HAP-1 (cell line): ENCODE results near the gene SMAD4.

ENCODE experiments used
- DNase-seq, 2 experiments: peaks; one replicate each; pipeline ENCODE4 v3.0.0-alpha.2; 2016 to 2020; ENCODE audit warnings: low spot score in 2 of 2
- H3K27me3 ChIP-seq: fragments of 250-450 bp; sonication (Bioruptor Pico); 2 replicates; pipeline ENCODE4 v1.5.1; 2020; ENCODE audit warnings: low read depth, mild to moderate bottlenecking, moderate library complexity
- H3K36me3 ChIP-seq: fragments of 250-450 bp; sonication (Bioruptor Pico); replicated peaks from 2 replicates; pipeline ENCODE4 v1.5.1; 2020; ENCODE audit warnings: mild to moderate bottlenecking
- H3K4me1 ChIP-seq: fragments of 250-450 bp; sonication (Bioruptor Pico); 2 replicates; pipeline ENCODE4 v1.5.1; 2020; ENCODE audit warnings: mild to moderate bottlenecking
- H3K4me3 ChIP-seq: fragments of 250-450 bp; sonication (Bioruptor Pico); 2 replicates; pipeline ENCODE4 v1.5.1; 2020; ENCODE audit warnings: mild to moderate bottlenecking, moderate library complexity
- H3K9me3 ChIP-seq: fragments of 250-450 bp; sonication (Bioruptor Pico); 2 replicates; pipeline ENCODE4 v1.5.1; 2020; ENCODE audit warnings: mild to moderate bottlenecking, moderate library complexity
- in situ Hi-C: fragments of 300-500 bp; cut with MboI; formaldehyde crosslinking; loops from 3 replicates; pipeline ENCODE4 v1.14.3; 2020; ENCODE audit warnings: low sequenced_read_pairs, inconsistent platforms, mixed read lengths

SMAD4 gene

DNA sequence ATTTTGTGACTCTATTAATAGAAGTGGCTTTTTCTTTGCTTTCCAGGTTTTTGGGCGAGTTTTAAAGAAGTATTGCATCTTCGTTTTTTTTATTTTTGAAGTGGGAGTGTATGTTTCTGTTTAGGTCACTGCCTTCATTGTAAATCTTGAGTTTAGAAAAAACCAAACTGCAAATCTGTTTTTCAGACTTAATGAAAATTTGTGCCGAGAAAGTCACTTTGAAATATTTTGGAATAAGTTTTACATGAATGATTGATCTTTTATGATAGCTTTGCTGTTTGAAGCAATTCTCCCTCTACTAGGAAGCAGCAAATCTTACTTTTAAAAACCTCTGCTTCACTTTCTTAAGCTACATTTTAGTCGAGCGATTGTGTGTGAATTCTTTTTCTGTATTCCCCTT, 2.2 kb downstream of the SMAD4 start:
- no peaks in the 10 kb centered on the region for H3K9me3 ChIP-seq
- in situ Hi-C loops: no loop called here
- peaks cover 36% of the 10 kb centered on the region for H3K4me1 ChIP-seq
- H3K4me3 ChIP-seq: peak overlapping the region; percentile 69
- H3K36me3 ChIP-seq: no peaks in the 10 kb centered on the region; the same call in 1 of the 2 replicates
- no peaks in the 10 kb centered on the region for H3K27me3 ChIP-seq
- no peak for DNase-seq

DNA sequence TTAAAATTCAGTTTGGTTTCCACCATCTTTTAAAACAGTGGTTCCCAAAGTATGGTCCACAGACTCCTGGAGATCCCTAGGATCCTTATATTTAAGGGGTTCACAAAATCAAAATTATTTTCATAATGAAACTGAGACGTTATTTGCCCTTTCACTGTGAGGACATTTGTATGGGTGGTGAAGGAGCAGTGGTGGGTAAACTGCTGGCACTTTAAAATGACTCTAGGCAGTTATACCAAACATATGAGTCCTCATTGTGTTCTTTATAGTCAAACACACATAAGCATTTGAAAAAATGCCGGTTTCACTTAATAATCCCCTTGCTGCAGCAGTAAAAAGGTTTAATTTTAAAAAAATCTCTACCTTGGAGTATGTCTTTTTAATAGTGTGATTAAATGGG, 7.2 kb downstream of the SMAD4 start:
- DNase-seq: no peak
- H3K4me1 ChIP-seq: peaks cover 26% of the 10 kb centered on the region
- H3K4me3 ChIP-seq: no peak overlapping the region
- in situ Hi-C loops: no loop called here
- no peaks in the 10 kb centered on the region for H3K27me3 ChIP-seq
- no peaks in the 10 kb centered on the region for H3K9me3 ChIP-seq
- no peaks in the 10 kb centered on the region; the same call in 1 of the 2 replicates for H3K36me3 ChIP-seq

DNA sequence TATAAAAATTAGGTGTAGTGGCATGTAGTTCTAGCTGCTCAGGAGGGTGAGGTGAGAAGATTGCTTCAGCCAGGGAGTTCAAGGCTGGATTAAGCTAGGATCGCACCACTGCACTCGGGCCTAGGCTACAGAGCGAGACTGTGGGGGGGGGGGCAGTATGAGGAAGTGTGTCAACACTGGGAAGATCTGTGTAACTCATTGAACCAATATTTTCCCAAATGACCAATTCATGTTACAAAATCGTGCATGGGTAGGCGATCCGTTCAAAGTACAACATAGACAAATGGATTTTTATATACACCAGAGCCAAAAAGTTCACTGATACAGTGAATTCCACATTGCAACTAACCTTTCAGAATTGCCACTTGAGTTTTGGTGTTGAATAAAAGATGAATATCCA, 8.1 kb downstream of the SMAD4 start:
- in situ Hi-C loops: no loop called here
- H3K4me3 ChIP-seq: no peak overlapping the region
- no peaks in the 10 kb centered on the region; the same call in 1 of the 2 replicates for H3K36me3 ChIP-seq
- no peaks in the 10 kb centered on the region for H3K27me3 ChIP-seq
- H3K4me1 ChIP-seq: peaks cover 24% of the 10 kb centered on the region
- DNase-seq: no peak
- H3K9me3 ChIP-seq: no peaks in the 10 kb centered on the region

DNA sequence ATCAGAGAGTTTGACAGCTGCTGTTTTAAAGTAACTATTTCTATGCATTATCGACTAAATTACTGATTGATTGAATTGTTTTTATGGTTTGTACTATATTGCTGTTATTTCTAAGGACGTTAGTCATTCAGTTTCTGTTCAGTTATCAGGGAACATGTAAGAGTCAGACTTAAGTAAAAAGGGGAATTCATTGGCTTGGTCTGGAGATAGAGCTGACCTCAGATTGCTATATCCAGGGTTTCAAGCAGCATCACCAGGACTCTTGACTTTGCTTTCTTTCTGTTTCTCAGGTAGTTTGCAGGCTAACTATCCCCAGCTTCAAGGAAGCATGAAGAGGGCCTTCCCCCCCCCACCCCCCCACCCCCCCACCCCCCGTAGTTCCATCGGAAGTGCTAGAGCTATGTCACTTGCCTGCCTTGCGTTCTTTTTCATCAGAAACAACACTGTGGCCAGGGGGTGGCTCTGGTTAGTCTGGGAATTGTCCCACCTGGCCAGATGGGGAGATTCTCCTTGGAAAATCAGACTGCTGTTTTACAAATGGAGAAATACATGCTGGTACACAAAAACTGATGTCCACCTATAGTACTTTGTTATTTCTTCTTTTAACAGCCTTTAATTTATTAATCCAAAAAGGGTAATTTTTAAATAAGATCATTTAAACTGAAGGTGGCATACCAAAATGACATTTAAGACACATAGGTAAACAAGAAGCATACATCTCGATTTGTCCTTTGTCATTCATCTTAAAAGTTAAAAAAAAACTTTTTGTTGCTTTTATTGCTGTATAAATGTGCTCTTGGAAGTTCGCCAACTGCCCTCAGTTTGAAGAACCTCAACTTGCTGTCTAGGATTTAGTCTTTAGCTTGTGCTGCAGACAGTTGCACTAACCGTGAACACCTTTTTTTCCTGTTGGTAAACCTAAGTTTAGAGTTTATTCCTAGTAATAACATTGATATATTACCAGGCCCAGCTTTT, 9.4 kb downstream of the SMAD4 start:
- no peak for DNase-seq
- peaks cover 32% of the 10 kb centered on the region for H3K4me1 ChIP-seq
- H3K36me3 ChIP-seq: no peaks in the 10 kb centered on the region; the same call in 1 of the 2 replicates
- no peaks in the 10 kb centered on the region for H3K9me3 ChIP-seq
- H3K27me3 ChIP-seq: no peaks in the 10 kb centered on the region
- in situ Hi-C loops: no loop called here
- H3K4me3 ChIP-seq: no peak overlapping the region

DNA sequence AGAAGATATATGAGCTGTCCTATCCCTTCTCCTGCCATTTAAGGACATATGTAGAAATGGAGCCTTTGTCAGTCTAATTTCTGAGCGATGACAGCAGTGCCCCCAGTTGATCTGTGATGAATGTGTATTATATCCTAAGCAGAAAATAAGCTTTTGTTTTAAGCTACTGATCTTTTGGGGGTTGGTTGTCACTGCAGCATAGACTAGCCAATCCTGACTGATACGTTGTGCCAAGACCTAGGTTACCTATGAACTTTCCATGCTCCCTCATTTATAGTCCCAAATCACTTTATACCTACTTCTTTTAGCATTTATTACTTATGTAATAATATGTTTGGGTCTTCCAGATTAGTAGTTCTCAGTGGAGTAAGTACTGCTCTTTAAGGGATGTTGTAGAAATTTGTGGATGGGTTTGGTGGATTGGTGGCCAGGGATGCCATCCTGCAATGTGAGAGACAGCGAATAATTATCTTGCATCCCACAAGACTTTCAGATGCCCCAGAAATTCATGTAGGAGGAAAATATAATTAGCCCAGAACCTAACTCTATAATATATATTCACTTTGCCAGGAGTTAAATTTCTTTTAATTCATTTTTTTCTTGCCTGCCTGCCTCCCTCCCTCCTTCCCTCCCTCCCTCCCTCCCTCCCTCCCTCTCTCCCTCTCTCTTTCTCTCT, 11.8 kb downstream of the SMAD4 start:
- no peak overlapping the region for H3K4me3 ChIP-seq
- H3K4me1 ChIP-seq: peaks cover 36% of the 10 kb centered on the region
- H3K9me3 ChIP-seq: no peaks in the 10 kb centered on the region
- in situ Hi-C loops: no loop called here
- no peak for DNase-seq
- no peaks in the 10 kb centered on the region for H3K27me3 ChIP-seq
- H3K36me3 ChIP-seq: no peaks in the 10 kb centered on the region

DNA sequence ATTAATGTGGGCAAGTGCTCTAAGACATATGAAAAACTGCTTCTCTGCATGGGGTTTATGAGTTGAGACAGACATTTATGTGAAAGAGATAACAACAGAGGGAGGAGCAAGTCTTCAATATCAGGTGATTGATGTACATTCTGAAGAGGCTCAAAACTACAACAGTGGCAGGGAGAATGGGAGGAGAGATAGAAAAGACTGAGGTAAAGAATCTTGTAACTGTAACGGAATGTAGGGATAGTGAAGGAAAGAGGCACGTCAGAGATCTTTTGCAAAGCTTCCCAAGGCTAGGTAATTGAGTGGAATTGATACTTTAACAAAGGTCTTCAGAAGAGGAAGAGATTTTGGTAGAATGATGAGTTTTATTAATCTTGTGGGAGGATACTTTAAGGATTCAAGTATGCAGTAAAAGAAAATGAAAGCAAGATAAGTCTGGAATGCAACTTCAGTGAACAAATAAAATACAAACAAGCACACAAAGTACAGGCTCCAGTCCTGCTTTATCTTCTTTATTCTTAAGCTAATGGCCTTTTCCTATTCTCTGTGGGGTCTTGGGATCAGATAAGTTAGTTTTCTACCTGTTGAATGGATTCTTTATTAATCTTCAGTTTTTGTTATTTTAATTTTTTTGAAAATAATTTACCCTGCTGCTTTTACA, 15.0 kb downstream of the SMAD4 start:
- in situ Hi-C loops: no loop called here
- Histone ChIP-seq H3K4me3 (no peak overlapping the region), H3K36me3 (no peaks in the 10 kb centered on the region), H3K9me3 (no peaks in the 10 kb centered on the region), H3K4me1 (peaks cover 39% of the 10 kb centered on the region), H3K27me3 (no peaks in the 10 kb centered on the region)
- DNase-seq: peak in 1 of 2 experiments; percentile 67

DNA sequence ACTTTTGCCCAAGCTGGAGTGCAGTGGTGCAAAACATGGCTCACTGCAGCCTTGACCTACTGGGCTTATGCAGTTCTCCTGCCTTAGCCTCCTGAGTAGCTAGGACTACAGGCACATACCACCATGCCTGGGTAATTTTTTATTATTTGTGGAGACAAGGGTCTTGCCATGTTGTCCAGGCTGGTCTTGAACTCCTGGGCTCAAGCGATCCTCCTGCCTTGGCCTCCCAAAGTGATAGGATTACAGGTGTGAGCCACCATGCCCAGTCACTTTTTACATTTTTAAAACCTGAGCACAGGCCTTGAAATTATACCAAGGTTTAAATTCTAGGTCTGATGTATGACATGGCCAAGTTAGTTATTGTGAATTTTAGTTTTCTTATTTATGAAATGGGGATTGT, 18.2 kb downstream of the SMAD4 start:
- no peaks in the 10 kb centered on the region for H3K9me3 ChIP-seq
- H3K27me3 ChIP-seq: no peaks in the 10 kb centered on the region
- peaks cover 5% of the 10 kb centered on the region for H3K36me3 ChIP-seq
- peaks cover 33% of the 10 kb centered on the region for H3K4me1 ChIP-seq
- no peak for DNase-seq
- no peak overlapping the region for H3K4me3 ChIP-seq
- in situ Hi-C loops: no loop called here

DNA sequence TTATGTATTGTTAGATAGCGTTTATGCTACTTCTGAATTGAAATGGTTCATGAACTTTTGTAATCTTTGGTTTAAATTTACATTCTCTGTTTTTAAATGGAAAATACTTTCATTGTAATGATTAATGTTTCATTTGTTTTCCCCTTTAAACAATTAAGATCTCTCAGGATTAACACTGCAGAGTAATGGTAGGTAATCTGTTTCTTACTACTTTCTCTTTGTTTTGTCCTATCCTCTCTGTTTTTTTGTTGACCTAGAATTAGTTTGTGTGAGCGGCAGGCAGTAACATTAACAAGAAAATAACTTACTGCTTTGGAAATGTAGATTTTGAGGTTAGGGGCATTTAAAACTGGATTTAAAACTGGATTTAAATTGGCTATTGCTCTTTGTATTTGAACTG, 19.1 kb downstream of the SMAD4 start:
- Histone ChIP-seq H3K9me3 (no peaks in the 10 kb centered on the region), H3K4me1 (peaks cover 27% of the 10 kb centered on the region), H3K36me3 (peaks cover 5% of the 10 kb centered on the region), H3K4me3 (no peak overlapping the region), H3K27me3 (no peaks in the 10 kb centered on the region)
- in situ Hi-C loops: no loop called here
- DNase-seq: peak in 1 of 2 experiments; percentile 94

DNA sequence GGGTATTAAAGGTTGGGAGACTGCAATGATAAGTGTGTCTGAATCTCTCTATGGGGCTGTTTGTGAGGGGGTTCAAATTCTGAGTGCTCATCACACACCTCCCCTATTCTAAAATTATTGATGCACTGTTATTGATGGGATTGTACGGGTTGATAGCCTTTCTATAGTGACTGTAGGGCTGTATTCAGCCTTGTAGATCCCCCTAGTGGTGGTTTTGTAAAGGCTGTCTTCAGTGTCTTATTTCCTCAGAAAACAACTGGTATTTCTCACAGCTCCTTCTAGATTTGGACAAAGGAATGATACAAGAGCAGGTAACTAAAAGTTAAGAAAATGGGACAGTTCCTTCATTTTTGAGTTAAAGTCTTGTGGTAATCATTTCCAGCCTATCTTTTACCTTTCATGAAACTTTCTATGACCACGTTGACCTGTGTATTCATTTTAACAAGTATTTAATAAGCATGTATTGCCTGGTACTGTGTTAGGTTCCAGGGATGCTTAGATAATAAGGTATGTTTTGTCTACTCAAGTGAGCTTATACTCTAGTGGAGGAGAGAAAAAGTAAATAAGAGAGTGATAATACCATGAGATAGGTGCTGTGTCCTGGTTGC, 21.2 kb downstream of the SMAD4 start:
- Histone ChIP-seq H3K27me3 (no peaks in the 10 kb centered on the region), H3K36me3 (peaks cover 18% of the 10 kb centered on the region), H3K9me3 (no peaks in the 10 kb centered on the region), H3K4me3 (no peak overlapping the region), H3K4me1 (peaks cover 15% of the 10 kb centered on the region)
- in situ Hi-C loops: no loop called here
- peak; percentile 27 to 75 for DNase-seq

DNA sequence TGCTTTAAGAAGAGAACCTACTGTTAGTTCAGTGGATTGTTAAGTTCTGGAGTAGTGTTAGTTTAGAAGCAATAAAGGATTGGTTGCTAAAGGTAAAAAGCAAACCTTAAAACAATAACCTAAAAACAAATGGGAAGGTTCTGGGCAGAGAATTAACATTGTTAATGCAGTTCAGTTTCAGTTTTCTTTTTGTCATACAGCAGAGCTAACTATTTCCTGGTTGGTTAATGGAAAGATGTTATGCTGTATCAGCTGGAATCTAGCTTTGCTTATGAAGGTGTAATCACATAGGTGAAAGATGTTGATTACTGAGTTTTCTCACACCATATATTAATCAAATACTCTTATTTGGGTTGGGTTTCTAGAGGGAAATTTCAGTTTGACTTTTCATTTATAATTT, 23.8 kb downstream of the SMAD4 start:
- H3K4me3 ChIP-seq: no peak overlapping the region
- peaks cover 33% of the 10 kb centered on the region for H3K36me3 ChIP-seq
- in situ Hi-C loops: no loop called here
- DNase-seq: no peak
- H3K27me3 ChIP-seq: no peaks in the 10 kb centered on the region
- H3K9me3 ChIP-seq: no peaks in the 10 kb centered on the region
- peaks cover 7% of the 10 kb centered on the region for H3K4me1 ChIP-seq

DNA sequence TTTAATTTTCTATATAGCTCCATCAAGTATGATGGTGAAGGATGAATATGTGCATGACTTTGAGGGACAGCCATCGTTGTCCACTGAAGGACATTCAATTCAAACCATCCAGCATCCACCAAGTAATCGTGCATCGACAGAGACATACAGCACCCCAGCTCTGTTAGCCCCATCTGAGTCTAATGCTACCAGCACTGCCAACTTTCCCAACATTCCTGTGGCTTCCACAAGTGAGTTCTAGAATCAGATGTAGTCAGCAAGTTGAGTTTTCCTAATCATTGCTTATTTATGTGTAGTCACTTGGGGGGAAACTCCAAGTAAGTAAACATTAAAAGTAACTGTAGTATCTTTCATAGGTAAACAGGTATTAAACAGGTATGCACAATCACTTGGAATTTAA, 24.8 kb downstream of the SMAD4 start:
- no peaks in the 10 kb centered on the region for H3K9me3 ChIP-seq
- H3K4me3 ChIP-seq: no peak overlapping the region
- peaks cover 41% of the 10 kb centered on the region for H3K36me3 ChIP-seq
- peaks cover under 1% of the 10 kb centered on the region; the same call in 1 of the 2 replicates for H3K4me1 ChIP-seq
- in situ Hi-C loops: no loop called here
- DNase-seq: no peak
- no peaks in the 10 kb centered on the region for H3K27me3 ChIP-seq

DNA sequence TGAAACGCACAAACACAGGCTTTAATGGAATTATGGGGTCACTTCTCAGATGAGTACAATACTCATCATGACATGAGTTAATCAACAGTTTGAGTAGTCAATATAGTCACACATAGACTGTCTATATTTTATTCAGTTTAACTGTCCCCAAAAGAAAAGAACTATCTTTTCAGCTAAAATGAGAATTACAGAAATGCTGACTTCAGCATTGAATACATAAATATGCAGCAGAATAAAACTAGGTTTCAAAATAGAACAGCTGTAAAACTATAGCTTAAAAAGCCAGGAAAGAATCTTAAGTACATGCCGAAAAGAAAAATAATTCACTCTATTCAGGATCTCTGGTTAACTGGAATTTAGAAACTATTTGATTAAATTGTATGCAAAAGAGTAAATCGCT, 30.0 kb downstream of the SMAD4 start:
- no peaks in the 10 kb centered on the region for H3K27me3 ChIP-seq
- H3K4me3 ChIP-seq: no peak overlapping the region
- peaks cover 48% of the 10 kb centered on the region for H3K36me3 ChIP-seq
- in situ Hi-C loops: no loop called here
- no peaks in the 10 kb centered on the region for H3K4me1 ChIP-seq
- no peak for DNase-seq
- H3K9me3 ChIP-seq: no peaks in the 10 kb centered on the region

DNA sequence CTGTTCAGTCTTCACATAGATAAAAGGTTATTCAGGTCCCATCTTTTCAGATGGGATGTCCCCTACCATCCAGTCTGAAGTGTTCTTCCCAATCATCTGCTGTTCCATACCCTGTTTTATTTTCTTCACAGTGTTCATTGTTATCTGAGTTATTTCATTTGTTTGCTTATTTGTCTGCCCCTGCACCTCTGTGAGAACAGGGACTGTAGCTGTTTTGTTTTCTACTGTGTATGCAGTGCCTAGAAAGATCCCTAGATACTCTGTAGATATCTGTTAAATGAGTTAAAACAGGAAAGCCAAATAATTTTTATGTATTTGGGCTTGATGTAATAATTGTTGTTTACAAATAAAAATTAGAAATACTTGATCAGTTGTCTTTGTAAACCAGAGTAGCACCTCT, 34.2 kb downstream of the SMAD4 start:
- H3K27me3 ChIP-seq: no peaks in the 10 kb centered on the region

More for the DNA sequence above, 34.2 kb downstream of the SMAD4 start:
- peaks cover 49% of the 10 kb centered on the region for H3K36me3 ChIP-seq
- in situ Hi-C loops: no loop called here
- H3K4me3 ChIP-seq: no peak overlapping the region
- no peaks in the 10 kb centered on the region for H3K4me1 ChIP-seq
- DNase-seq: no peak
- H3K9me3 ChIP-seq: no peaks in the 10 kb centered on the region
